ENCODE results near the gene TRERF1. TPM values are rescaled to one million over a fixed set of nuclear protein-coding genes. Genes with fewer than 3 reads are reported as not detected.

Gene TRERF1
- total RNA-seq, 2 donors from 2014 or later, result 3.8 to 28.2 TPM

DNA sequence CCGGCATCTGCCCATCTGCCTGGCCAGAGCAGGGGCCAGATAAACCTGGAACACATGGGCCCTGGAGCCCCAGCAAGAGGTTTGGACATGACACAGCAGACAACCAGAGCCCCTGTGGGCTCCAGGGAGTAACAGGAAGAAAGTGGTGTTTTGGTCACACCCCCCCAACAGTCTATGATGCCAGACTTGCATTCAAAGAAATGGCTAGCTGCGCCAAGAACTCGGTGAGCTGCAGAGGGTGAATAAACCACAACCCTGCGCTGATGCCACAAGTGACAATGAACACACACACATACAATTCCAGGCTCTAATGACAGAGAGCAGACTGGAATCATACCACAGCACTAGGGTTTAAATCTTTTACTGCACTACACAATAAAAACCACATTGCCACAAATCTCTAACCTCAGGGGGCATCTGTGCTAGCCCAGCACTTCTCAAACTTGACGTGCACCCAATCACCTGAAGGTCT, 34.0 kb downstream of the TRERF1 start:
- Mint-ChIP-seq H3K36me3 (peaks cover 0 to 12% of the 10 kb centered on the region in 2 donors), H3K9me3 (no peaks in the 10 kb centered on the region), H3K27ac (peak overlapping the region in 1 of 2 donors; percentile 34)
- ATAC-seq, result peak; percentile 84 to 85
- no peak for DNase-seq (ENCODE audit: low spot score in 2 of 2)

DNA sequence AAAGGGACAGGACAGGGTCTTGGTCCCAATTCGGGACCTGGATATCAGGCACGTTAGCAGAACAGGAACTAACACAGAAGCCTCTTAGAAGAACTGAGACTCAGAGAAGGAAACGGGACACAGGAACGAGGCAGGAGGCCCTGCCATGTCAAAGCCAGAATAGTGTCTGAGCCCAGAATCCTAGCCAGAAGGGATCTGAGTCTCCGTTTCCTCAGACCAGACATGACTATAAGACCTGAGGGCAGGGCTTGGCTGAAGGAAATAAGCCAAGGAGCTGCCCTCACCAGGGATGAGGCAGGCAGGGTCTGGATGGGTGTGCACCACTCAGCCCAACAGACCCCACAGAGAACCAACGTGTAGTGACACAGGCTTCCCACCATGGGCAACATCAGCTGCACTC, 40.3 kb downstream of the TRERF1 start:
- Mint-ChIP-seq H3K36me3 (peaks cover 0 to 1% of the 10 kb centered on the region in 2 donors), H3K27ac (no peak overlapping the region), H3K9me3 (no peaks in the 10 kb centered on the region)
- no peak for DNase-seq (ENCODE audit: low spot score in 2 of 2)
- no peak for ATAC-seq

DNA sequence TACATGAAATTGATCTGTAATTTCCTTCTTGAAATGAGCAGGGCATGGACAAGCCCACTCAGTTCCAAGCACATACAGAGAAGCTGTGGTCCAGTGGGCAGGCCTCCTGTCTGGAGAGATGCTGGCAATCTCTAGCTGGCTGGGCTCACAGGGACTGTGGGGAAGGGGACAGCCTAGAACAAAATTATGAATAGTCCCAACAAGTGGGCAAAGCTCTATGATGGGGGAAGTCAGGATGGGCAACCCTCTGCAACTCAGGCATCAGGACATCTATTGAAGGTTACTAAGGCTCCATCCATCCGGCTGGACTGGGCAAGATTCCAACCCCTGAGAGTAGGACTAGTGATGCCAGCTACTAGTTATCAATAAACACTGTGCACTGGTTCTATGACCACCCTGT, 40.9 kb downstream of the TRERF1 start:
- Mint-ChIP-seq H3K9me3 (no peaks in the 10 kb centered on the region), H3K27ac (no peak overlapping the region), H3K36me3 (peaks cover 0 to 6% of the 10 kb centered on the region in 2 donors)
- DNase-seq (ENCODE audit: low spot score in 2 of 2) (no peak), ATAC-seq (no peak)

DNA sequence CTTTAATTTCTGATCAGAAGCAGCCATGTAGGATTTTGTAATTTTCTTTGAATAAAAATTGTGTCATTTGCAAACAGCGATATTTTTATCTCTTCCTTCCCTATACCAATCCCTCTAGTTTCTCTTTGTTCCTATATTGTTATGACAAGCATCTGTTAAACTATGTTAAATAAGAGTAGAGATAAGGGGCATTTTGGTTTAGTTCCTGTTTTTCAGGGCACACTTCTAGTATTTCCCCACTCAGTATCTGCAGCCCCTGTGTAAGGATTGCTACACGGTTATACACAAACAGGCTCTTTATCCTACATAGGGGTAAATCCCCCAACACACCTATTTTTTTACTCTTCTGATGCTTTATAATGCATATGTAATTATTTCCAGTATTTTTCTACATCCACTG, 42.1 kb downstream of the TRERF1 start:
- Mint-ChIP-seq H3K36me3 (peaks cover 0 to 8% of the 10 kb centered on the region in 2 donors), H3K9me3 (no peaks in the 10 kb centered on the region), H3K27ac (no peak overlapping the region)
- no peak for DNase-seq (ENCODE audit: low spot score in 2 of 2)
- no peak for ATAC-seq

DNA sequence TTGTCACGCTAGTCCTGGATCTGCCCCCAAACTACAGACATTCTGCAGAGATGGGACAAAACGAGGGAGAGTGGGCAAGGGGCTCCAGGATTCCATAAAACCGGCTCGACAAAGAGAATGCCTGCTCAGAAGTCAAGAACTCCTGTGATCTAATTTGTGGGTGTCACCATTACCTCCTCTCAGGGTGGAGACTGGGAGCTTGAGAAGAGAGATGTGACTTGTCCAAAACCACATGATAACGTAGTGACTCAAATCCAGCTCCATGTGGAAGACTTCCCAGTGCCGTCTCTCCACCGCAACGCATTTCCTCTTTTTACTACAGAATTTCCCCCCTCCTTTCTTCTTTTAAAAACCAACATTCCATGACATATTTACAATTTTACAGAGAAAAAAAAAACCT, 44.3 kb downstream of the TRERF1 start:
- ATAC-seq, result peak; percentile 73 to 74
- H3K36me3 Mint-ChIP-seq, result peaks cover 0 to 19% of the 10 kb centered on the region in 2 donors
- peak overlapping the region; percentile 38 to 70 for H3K27ac Mint-ChIP-seq
- H3K9me3 Mint-ChIP-seq, result no peaks in the 10 kb centered on the region
- DNase-seq (ENCODE audit: low spot score in 2 of 2), result no peak

DNA sequence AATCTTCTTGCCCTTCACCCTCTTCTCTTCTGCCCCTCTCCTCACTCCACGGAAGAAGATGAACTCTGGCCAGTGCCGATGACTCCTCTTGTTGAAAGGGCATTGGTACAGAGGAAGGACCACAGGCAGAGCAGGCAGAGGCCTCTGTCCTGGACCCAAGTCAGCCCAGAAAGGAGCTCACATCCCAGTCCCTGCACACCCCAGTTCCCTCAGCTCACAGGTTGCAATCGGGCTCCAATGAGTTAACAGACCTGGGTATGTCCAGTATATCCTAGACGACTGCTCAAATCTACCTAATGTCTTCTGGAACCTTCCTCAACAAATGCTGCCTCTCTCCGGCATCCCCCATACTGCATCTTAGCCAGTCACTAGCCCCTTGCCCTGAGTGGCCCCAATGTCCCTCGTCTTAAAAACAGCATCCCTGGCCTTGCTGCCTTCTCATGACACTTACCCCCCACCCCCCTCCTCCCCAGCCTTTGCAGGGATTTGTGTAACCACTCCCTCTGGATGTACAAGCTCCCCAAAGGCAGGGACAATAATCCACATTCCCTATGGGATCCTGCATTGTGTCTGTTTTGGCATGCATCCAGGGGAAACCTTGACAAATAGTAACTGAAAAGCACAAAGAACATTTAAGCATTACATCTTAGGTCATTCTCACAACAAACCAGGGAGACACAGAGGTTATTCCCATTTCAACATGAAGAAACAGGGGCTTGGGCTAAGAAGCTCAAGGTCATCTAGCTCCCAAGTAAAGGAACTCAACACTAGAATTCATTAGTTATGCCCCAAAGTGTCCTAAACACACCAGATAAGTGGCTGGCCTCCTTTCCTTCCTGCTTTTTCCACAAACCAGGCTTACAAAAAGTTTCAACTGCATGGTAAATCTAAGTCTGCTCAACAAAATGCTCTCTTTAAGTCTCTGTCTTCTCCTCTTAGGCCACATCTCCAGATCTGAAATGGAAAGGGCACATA, 45.1 kb downstream of the TRERF1 start:
- ATAC-seq, result no peak
- no peak for DNase-seq (ENCODE audit: low spot score in 2 of 2)
- Mint-ChIP-seq H3K27ac (peak overlapping the region in 1 of 2 donors; percentile 68), H3K36me3 (peaks cover 0 to 22% of the 10 kb centered on the region in 2 donors), H3K9me3 (no peaks in the 10 kb centered on the region)

DNA sequence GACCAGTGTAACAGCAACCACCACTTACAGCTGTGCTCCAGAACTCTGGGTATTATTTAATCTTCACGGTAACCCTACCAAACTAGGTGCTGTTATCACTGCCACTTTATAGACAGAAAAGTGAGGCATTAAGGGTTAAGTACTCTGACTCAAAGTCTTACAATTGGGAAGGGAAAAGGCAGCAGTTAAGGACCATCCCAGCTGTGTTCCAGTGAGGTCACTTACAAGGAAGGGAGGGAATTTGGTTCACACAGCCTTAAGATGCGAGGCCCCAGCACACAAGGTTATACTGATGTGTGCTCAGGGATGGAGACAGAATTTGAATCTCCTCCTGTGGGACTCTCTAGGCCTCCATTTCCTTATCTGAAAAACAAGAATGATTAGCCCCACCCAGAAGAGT, 46.7 kb downstream of the TRERF1 start:
- H3K27ac Mint-ChIP-seq, result peak overlapping the region in 1 of 2 donors; percentile 97
- ATAC-seq, result no peak
- no peak for DNase-seq (ENCODE audit: low spot score in 2 of 2)
- H3K36me3 Mint-ChIP-seq, result peaks cover 0 to 34% of the 10 kb centered on the region in 2 donors
- no peaks in the 10 kb centered on the region for H3K9me3 Mint-ChIP-seq

DNA sequence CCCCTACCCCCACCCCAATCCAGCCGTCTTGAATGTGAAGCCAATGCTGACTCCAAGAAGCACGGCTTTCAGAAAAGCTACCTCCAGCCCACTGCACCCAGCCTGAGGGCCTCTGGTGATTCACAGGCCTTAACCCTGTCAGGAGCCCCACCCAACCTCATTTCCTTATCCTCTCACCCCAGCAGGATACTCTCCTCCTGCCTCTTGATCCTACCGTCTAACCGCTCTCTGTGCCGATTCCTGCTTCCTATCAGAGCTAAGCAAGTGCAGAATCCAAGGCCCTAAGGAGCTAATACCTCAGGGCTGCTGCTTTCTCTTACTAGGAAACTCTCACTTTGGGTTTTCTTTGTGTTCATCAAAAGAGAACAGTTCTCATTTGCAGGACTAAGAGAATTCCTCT, 47.2 kb downstream of the TRERF1 start:
- peak overlapping the region; percentile 23 to 97 for H3K27ac Mint-ChIP-seq
- H3K36me3 Mint-ChIP-seq, result peaks cover 0 to 40% of the 10 kb centered on the region in 2 donors
- H3K9me3 Mint-ChIP-seq, result no peaks in the 10 kb centered on the region
- peak; percentile 19 to 27 for ATAC-seq
- DNase-seq (ENCODE audit: low spot score in 2 of 2), result peak in 1 of 2 donors; percentile 31

DNA sequence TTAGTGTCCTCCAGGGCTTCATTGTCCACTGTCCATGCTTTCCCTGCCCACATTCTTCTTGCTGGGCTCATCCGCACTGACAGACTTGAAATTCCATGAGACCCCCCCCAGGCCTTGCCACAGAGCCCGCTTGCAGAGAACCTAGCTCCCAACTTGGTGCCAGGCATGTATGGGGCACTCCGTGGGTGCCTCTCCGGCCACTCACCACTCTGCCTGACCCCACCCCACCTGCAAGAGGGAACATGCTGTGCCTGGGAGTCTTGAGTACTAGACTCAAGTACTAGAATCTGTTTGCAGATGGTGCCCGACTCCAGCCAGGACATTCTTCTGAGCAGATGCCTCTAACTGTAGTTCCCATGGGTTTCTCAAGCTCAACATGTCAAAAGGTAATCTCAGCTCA, 47.9 kb downstream of the TRERF1 start:
- DNase-seq (ENCODE audit: low spot score in 2 of 2) (no peak), ATAC-seq (no peak)
- H3K36me3 Mint-ChIP-seq, result peaks cover under 1 to 44% of the 10 kb centered on the region in 2 donors
- no peaks in the 10 kb centered on the region for H3K9me3 Mint-ChIP-seq
- H3K27ac Mint-ChIP-seq, result peak overlapping the region in 1 of 2 donors; percentile 97

DNA sequence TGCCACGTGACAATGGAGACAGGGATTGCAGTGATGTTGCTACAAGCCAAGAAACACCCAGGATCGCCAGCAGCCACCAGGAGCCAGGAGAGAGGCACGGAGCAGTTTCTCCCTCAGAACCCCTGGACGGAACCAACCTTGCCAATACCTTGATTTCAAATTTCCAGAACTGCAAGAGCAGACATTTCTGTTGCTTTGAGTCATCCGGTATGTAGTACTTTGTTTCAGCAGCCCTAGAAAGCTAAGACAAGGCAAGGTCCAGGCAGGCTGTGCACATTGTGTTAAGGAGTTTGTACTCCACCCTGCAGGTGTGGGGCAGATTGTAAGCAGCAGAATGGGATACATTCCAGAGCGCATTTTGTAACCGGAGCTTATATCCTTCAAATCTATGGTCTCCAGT, 48.3 kb downstream of the TRERF1 start:
- H3K36me3 Mint-ChIP-seq, result peaks cover 4 to 48% of the 10 kb centered on the region in 2 donors
- DNase-seq (ENCODE audit: low spot score in 2 of 2) (no peak), ATAC-seq (no peak)
- H3K9me3 Mint-ChIP-seq, result no peaks in the 10 kb centered on the region
- peak overlapping the region; percentile 96 to 97 for H3K27ac Mint-ChIP-seq

DNA sequence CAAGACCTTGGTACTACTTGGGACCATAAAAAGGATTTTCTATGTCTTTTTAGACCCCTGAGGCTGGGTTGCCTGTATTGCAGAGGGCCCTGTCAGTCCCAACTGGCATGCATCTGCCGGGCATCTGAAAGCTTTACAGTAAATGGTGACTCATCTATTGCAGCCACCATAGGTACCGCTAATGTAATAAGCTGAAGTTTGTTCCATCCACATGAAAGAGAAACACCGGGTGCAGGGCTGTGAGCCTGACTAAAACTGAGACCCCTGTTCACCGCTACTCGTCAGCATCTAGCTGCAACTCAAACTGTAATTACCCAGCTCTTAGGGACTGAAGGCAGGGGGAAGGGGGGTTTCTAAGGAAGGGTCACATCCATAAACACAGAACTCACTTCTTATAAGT, 49.5 kb downstream of the TRERF1 start:
- peak; percentile 96 for ATAC-seq
- Mint-ChIP-seq H3K36me3 (peaks cover 5 to 49% of the 10 kb centered on the region in 2 donors), H3K27ac (peak overlapping the region; percentile 96 to 97), H3K9me3 (no peaks in the 10 kb centered on the region)
- DNase-seq (ENCODE audit: low spot score in 2 of 2), result peak; percentile 64 to 76

DNA sequence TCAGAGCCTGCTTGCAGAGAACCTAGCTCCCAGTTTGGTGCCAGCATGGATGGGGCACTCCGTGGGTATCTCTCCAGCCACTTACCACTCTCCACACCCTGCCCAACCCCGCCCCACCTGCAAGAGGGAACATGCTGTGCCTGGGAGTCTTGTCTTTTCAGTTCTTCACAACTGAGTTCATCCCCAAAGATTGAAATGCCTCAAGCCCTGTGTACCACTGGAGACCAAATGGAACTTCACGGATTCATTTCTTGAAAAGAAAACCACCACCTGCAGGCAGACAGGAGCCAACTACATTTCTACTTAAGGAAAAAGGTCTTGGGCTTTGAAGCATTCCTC, 50.1 kb downstream of the TRERF1 start:
- DNase-seq (ENCODE audit: low spot score in 2 of 2), result no peak
- Mint-ChIP-seq H3K36me3 (peaks cover 5 to 53% of the 10 kb centered on the region in 2 donors), H3K9me3 (no peaks in the 10 kb centered on the region), H3K27ac (peak overlapping the region; percentile 86 to 97)
- ATAC-seq, result no peak

DNA sequence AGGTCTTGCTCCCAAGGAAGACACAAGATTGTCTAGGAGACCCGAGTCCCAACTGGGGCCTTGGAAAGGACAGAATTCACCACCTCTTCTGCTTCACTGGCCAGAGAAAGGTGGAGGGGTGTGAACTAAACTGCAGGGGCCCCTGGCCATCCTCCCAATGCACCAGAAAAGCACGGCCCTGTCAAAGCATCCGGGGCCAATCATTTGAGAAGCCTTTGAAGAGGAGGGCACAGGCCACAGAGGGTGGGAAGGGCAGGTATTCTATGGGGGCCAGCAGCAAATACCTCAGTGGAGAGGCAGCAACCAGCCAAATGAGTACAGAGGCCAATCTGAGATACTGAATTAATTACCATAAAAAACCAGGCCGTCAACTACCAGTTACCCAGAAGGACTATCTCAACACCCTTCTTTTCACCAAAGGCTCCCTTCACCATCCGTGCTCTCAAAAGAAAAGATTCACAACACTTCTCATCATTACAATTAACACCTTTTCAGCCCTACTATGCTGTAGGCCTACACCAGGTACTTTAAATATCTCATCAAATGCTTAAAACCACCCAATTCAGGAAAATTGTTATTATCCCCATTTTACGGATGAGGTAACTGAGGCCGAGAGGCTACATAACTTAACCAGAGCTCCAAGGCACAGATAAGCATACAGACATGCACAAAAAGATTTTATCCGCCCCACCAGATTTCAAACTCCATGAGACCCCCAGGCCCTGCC, 50.7 kb downstream of the TRERF1 start:
- Mint-ChIP-seq H3K9me3 (no peaks in the 10 kb centered on the region), H3K36me3 (peaks cover 5 to 49% of the 10 kb centered on the region in 2 donors), H3K27ac (peak overlapping the region; percentile 86 to 97)
- ATAC-seq, result no peak
- DNase-seq (ENCODE audit: low spot score in 2 of 2), result no peak

DNA sequence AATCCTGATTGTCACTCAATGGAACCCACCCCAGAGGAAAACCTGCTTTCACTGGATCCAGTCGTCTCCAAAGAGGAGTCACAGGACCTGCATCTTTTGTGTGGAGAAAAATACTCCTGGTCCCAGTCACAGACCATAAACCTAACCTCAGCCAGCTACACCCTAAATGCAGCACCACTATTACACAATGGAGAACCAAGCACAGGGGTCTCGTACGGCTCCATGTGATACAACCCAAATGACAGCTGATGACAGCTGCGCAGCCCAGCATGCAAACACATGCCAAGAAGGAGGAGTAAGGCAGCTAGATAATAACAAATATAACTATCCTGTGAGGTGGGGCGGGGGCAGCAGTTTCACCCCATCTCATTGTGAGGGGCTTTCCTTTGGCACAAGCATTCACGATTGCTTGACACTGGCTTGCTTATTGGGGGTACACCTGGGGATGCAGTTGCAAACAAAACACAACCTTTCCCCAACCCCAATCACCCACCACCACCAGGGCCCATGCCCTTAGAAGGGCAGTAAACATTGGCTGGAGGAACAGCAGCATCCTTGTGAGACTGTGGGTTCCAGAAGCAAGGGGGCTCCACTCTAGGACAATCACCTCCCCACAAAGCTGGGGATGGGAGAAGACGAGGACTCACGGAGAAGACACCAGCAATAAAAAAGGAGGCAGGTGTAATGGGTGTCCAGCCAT, 51.5 kb downstream of the TRERF1 start:
- Mint-ChIP-seq H3K9me3 (no peaks in the 10 kb centered on the region), H3K27ac (peak overlapping the region in 1 of 2 donors; percentile 97), H3K36me3 (peaks cover 5 to 48% of the 10 kb centered on the region in 2 donors)
- no peak for DNase-seq (ENCODE audit: low spot score in 2 of 2)
- ATAC-seq, result no peak

DNA sequence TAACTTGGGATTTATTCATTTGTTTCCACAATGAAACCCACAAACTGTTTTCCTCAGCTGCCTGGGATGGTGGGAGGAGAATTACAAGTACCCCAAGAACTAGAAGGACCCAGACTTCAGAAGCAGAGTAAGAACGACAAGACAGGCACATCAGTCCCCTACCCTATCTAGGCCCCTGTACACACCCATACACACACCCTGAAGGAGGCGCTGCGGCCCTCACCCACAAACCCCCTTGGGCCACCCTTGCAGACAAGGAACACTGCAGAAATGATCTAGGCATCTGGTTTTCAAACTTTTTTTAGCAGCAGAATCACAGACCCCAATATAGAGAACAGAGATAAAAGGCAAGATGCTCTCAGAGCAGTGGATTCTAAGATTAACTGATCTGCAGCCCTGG, 55.0 kb downstream of the TRERF1 start:
- ATAC-seq (no peak), DNase-seq (ENCODE audit: low spot score in 2 of 2) (peak in 1 of 2 donors; percentile 30)
- no peak overlapping the region for H3K27ac Mint-ChIP-seq

DNA sequence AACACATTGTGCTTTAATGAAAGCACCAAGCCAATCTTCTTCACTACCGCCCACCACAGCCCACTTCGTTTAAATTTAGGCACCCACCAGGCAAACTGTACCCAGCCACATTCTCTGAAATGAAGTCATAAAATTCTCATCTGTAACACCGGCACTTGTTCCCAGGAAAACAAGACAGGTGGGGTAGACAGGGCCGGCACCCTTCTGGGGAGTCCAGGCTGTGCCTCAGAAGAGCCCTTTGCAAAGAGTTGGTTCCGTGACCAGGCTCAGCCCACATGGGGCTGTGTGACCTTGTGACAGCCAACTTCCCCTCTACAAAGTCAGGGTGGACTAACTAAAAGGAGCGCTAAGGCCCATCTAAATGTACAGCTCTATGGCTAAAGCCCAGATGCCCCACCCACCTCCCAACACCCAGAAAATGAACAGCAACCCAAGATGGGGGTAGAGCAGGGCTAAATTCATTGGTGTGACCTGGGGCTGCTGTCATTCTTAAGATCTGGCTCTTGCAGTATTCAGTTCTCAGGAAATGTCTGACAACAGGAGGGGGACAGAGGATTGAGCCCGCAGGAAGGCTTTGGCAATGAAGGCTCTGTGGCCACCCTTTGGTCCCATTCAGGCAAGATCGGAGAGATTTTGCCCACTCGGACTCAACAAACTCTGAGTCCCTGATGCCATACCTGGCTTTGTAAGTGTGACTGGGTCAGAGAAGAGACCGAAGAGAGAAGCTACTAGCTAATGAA, 56.7 kb downstream of the TRERF1 start:
- ATAC-seq (no peak), DNase-seq (ENCODE audit: low spot score in 2 of 2) (peak in 1 of 2 donors; percentile 43)
- H3K27ac Mint-ChIP-seq, result peak overlapping the region in 1 of 2 donors; percentile 56
- H3K9me3 Mint-ChIP-seq, result peaks cover 0 to 5% of the 10 kb centered on the region in 2 donors
- H3K36me3 Mint-ChIP-seq, result peaks cover 13 to 32% of the 10 kb centered on the region in 2 donors

More for the DNA sequence above, 55.0 kb downstream of the TRERF1 start:
- H3K36me3 Mint-ChIP-seq, result peaks cover 9 to 43% of the 10 kb centered on the region in 2 donors
- H3K9me3 Mint-ChIP-seq, result peaks cover 0 to 5% of the 10 kb centered on the region in 2 donors
